ENCODE data around the gene RIPK1. TPM values are rescaled to one million over a fixed set of nuclear protein-coding genes. Genes with fewer than 3 reads are reported as not detected.

Gene RIPK1
- 11.8 and 15.2 TPM in 2 replicates for total RNA-seq

GRCh38 chr6:3068329-3069214, at the start of gene RIPK1:
Gene RIPK1, plus strand, starts transcription at chr6:3068494. Its CDS starts 8,330 bp downstream, at chr6:3076824.

GRCh38 chr6:3118353-3119039, 50.2 kb downstream of the RIPK1 start, which contains the start of gene BPHL:
Gene BPHL, plus strand, starts transcription at chr6:3118711. Its CDS starts 30 bp downstream, at chr6:3118741.

DNA sequence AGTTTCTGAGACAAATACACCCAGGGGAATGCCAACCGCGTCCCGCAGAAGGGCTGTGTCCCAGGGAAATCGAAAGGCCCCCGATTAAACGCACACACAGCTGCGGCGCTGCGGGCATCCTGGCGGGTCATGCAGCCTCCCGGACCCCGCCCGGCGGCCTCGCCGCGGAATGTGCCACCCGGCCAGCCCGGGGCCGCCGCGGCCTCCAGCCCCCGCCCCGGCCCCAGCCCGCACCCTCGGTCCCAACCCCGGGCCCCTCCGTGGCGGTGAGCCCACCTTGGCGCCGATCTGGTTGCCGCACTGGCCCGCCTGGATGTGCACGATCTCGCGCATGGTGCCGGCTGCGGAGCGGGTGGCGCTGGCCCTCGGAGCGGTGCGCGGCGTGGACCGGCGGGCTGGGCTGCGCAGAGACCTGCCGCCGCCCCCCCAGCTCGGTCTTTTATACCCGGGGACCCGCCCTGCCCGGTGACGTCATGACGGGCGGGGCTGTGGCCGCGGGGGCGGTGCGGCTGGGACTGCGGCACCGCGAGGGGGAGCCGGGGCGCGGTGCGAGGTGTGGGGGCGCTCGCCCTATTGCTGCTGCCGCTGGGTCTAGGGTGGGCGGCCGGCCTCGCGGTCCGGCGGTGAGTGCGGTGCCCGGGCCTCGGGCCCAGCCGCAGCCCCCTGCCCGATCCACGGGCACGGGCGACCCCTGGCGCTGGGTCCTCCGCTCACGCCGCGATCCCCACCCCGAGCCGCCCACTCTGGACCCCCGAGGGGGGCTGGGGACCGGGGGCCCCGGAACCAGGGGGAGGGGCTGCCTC, 89.0 kb downstream of the RIPK1 start, which contains the start of gene TUBB2A:
TUBB2A (minus strand) TSS at position 414 of the 803 bp plus-strand sequence; CDS start at position 333, 81 bp downstream.

Other genes with a start within 250 kb of the RIPK1 start
- 32.6 and 43.2 TPM in 2 replicates for gene SERPINB1, start 226.6 kb upstream of the RIPK1 start, total RNA-seq
- 7.5 and 9.2 TPM in 2 replicates for gene SERPINB9, start 165.2 kb upstream of the RIPK1 start, total RNA-seq
- 136 and 138 TPM in 2 replicates for gene SERPINB6, start 96.9 kb upstream of the RIPK1 start, total RNA-seq
- gene NQO2, start 68.6 kb upstream of the RIPK1 start, total RNA-seq: 25.7 and 26.9 TPM in 2 replicates
- gene BPHL, start 50.2 kb downstream of the RIPK1 start, total RNA-seq: 15.3 and 21.6 TPM in 2 replicates
- gene TUBB2A, start 89.0 kb downstream of the RIPK1 start, total RNA-seq: 292 and 321 TPM in 2 replicates
- 8.0 and 11.0 TPM in 2 replicates for gene TUBB2B, start 159.2 kb downstream of the RIPK1 start, total RNA-seq
- gene PSMG4, start 190.5 kb downstream of the RIPK1 start, total RNA-seq: 12.9 and 28.8 TPM in 2 replicates

Measured in myometrial cell (primary cell).